Endometrial microvascular endothelial cells (primary cell): Measurements from ENCODE around the gene JUNB. TPM values are rescaled to one million over a fixed set of nuclear protein-coding genes. Genes with fewer than 3 reads are reported as not detected.

ENCODE experiments used
- in situ Hi-C: cut with HindIII; loops from 2 replicates; pipeline ENCODE4 v1.10.0; 2017; ENCODE audit warnings: low sequenced_read_pairs, low pct_unique_long_range_greater_than_20kb; ENCODE audit errors: inconsistent ontology term
- total RNA-seq: library from RNA; depleted of rRNA; stranded (reverse); fragments of >200 nt; gene quantifications from one replicate; pipeline ENCODE4 v1.2.3, GENCODE V29; 2015; ENCODE audit errors: inconsistent ontology term

Gene JUNB
- total RNA-seq, 1 donor from 2014 or later: 19.7 TPM

DNA sequence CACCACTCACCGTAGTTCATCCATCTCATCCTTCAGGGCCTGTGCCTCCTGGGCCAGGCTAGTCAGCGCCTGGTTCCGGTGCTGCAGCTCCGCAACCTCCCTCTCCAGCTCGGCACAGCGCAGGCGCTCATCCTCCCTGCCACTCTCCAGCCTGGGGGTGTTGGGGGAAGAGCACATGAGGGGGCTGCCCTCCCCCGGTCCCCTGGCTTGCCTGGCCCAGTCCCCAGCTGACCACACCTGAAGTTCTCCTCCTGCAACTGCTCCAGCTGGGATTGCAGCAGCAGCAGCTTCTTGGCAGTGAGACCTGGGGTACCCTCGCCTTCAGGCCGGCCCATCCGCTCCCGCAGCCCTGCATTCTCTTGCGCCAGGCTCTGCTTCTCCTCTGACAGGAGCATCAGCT, 20.4 kb upstream of the JUNB start:
- in situ Hi-C loops: no loop called here

DNA sequence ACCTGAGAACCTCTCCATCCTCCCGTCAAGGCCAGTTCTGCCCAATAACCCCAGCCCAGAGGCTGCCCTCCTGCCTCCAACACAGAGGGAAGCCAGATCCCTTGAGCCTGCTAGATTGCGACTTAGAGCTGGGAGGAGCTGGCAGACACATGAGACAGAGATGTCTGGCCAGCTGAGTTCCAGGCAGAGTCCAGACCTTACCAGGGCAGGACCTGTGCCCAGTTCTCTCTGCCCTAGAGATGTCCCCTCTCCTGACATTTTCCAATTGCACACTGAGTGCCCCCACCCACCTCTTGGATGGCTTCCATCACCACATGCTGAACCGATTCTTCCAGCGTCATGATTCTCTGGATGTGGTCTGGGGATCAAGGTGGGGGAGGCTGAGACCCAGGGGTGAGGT, 19.0 kb upstream of the JUNB start:
- in situ Hi-C loops: no loop called here

DNA sequence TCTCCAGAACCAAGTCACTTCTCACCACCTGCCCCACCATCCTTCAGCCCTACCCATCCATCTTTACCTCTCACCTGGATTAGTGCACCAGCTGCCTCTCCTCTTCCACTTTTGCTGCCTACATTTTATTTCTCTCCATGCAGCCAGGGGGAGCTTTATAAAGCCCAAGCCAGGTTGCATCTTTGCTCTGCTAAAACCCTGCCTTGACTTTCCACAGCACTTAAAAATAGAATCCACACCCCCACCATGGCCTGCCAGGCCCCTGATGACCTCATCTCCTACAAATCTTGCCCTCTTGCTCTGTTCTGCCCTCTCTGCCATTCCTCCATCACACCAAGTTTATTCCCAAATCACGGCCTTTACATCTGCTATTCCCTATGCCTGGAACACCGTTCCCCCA, 17.7 kb upstream of the JUNB start:
- in situ Hi-C loops: no loop called here

DNA sequence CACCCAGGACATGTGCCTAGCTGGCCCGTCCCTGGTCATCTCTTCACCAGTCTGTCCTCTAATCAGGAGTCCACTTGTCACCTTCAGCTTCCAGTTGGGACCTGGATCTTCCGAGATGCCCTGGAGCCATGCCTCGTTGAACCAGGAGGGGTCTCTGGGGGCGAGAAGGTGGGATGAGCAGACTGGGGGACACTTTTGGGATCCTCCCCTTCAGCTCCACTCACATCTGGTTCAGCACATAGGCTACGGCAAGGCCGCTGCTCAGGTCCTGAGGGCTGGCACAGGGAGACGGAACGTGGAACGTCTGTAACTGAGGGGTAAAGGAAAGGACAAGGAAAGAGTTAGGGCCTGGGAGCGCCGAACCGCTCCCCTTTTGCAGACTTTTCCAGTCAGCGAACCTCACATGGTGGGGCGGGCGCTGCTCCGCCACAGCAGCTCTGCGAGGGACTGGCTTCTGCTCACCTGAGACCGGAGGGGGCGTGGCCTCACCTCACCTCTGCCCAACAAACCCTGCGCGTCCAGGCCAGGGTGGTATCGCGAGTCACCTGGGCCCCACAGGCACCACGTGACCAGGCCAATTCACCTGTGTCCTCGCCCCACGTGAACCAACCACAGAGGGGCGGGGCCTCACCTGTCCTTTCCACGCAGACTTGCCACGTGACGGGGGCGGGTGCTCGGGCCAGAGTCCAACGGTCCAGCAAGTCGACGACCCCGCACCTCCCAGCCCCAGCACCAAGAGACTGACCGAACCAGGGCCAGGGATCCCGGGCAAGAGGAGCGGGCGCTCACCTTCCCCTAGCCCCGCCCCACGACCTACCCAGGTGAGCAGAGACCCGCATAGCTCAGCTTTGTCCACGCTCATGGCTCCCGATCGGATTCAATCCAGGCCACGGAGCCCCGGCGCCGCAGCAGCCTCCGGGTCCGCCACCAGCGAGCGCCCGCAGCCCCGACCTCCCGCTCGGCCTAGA, 16.4 kb upstream of the JUNB start, which contains the start of gene HOOK2:
Gene HOOK2 (minus strand): TSS at position 965 of the 968 bp plus-strand sequence. CDS start 103 bp downstream, at position 862.
- in situ Hi-C loops: no loop called here

DNA sequence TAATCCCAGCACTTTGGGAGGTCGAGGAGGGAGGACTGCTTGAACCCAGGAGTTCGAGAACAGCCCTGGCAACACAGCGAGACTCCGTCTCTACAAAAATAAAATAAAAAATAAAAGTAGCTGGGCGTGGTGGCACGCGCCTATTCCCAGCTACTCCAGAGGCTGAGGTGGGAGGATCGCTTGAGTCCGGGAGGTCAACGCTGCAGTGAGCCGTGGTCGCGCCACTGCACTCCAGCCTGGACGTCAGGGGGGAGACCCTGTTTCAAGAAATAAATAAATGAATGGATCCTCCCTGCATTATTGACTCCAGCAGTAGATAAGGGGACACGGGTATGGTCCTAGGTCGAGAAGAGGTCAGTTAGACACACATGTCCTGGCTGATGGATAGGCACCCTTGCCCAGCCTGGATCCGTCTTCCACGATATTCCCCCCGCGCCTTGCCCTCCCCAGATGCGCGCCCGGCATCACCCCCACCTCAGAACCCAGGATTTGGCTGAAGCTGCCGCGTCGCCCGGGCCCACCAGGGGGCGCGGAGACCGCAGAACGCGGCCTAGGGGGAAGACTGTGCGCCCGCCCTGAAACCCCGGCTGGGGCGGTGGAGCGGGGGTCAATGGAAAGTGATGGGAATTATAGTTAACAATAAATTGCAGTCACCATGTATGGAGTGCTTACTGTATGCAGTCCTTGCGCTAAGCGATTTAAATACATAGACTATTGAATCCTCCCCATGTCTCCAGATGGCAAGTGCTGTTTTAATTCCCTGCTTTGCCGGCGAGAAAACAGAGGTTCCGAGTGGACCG, 13.9 kb upstream of the JUNB start:
- in situ Hi-C loops: no loop called here

DNA sequence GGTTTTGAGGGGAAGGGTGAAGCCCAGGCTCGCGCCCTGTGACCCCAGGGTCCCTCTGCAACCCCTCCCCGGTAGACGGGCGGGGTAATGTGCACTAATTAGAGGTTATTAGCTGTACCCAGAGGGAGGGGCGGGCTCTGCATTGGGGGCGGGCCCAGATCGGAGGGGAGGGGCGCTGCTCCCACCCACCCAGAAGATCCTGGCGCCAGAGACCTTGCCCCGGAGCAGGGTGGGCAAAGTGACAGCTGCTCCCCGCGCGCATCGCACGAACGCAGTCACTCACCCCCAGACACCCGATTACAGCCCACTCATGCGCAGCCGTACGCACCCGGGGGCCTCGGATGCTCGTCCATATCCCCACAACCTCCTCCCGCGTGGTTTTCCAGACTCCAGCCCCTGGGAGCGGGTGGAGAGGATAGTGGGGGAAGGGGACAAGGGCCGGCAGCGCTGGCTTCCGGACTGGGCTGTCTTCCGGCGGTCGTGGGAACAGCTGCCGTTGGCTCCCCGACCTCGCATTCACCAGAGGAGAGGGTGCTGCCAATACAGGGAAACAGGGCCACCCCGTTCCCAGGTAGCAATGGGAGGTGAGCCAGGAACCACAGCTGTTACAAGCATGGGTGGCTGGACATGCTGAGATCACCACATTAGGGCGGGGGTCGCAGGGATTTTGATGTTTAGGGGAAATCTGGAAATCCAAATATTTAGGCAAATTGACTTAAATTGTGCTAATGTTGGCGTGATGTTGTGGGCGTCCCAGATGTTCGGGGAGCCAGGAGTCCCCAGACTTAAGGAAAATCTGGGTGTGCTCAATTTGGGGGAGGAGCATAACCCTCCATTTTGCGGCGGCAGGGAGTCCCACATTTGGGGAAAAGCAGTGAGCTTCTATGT, 13.0 kb upstream of the JUNB start:
- in situ Hi-C loops: no loop called here

DNA sequence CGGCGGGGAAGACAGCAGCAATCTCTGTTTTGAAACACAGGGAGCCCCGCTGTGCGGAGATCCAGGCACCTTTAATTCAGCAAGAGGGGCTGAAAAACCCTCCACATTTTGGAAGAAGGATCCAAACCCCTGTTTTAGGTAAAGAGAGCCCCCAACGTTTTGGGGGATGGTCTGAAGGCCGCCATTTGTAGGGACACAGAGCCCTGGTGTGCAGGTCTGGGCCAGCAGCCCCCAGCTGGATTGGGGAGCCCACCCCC, 12.5 kb upstream of the JUNB start:
- in situ Hi-C loops: no loop called here

DNA sequence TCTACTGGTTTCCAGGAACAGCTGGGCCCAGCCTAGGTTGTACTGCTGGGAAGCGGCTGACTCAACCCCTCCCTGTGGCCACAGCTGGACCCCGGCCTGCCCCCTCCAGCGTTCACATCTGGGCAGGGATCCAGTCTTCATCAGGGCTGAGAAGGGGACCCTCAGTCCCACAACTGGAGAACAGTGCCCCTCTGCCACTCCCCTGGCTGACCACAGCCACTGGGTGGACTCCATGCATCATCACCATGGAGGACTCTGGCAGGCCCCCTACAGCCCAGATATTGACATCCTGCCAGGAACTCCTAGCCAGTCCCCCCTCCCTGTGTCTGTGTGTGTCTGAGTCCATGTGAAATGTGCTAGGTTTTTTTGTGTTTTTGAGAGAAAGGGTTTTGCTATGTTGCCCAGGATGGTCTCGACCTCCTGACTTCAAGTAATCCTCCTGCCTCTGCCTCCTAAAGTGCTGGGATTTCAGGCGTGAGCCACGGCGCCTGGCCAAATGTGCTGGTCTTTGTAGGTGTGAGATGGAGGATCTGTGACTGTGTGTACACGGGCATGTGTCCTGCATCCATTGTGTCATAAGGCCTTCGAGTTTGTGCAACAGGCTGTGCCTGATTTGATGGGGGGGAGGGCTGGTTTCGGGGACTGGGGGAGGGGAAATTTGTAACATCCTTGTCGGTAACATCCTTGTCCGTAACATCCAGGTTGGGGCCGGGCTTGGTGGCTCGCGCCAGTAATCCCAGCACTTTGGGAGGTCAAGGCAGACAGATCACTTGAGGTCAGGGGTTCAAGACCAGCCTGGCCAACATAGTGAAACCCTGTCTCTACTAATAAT, 11.9 kb upstream of the JUNB start:
- in situ Hi-C loops: no loop called here

DNA sequence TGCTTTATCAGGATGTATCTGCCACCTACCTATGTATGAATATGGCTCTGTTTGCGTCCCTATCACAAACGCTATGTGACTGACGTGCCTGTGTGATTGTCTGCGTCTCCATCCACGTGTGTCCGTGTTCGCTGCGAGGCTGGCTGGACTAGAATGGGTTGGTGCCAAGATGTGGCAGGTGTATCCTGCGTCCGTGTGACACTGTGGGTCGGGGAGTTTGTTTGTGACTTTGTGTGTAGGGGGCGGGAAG, 9.2 kb upstream of the JUNB start:
- in situ Hi-C loops: no loop called here

DNA sequence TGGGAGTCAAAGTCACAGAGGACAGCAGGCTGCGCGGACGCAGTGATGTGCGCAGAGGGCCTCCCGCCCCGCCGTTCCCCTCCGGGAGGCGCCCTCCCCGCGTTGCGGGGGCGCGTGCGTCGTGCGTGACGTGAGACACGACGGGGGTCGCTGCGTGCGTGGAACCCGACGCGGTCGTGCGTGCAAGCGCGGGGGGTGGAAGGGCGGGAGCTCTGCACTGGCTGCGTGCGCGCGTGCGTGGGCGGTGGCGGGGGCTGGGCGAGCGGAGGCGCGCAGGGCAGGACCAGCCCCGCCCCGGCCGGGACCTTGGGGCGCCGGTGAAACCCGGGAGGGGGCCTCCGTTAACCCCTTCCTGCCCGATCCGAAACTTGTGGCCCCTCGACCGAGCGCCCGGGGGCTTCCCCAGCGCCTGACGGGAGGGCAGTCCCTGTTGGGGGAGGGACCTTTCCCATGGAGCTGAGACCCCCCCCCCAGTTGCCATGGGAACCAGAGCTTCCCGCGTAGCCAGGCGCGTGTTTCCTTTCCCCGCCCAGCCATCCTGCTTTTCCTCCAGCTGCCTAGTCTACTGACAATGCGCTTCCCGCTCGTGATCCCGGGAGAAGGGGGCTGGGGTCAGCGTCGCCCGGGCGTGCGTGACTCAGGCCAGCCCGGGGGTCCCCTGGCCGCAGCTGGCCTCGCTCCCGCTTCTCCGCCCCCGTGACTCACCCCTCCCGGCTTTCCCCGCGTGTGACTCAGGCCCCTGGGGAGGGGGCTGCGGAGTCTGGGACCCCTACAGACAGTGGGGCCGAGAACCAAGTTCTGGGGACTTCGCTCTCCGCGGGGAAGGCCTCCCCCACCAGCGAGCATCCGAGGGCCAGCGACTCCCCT, 8.6 kb upstream of the JUNB start:
- in situ Hi-C loops: no loop called here

DNA sequence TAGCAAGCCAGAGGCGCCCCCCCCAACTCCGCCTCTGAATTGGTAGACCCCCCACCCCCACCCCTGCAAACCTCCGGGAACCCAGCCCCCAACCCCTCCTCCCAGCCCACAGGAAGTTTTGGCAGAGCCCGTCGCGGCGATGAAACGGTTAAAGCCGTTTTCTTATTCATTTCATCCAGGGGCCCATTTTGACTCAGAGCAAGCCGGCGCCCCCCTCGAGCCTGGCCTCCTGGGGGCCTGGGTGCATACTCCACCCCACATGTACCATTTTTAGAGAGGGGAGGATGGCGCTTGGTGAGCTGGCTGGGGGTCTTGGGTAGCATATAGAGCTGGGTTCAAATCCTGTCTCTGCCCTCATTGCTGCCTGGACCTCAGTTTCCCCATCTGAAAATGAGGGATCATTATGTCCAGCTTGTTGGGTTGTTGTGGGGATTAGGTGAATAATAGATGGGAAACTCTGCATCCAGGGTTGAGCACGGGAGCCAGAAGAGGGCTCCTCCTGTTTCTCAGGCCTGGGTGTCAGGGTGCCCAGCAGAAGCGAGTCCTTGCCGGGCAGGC, 7.9 kb upstream of the JUNB start:
- in situ Hi-C loops: no loop called here

DNA sequence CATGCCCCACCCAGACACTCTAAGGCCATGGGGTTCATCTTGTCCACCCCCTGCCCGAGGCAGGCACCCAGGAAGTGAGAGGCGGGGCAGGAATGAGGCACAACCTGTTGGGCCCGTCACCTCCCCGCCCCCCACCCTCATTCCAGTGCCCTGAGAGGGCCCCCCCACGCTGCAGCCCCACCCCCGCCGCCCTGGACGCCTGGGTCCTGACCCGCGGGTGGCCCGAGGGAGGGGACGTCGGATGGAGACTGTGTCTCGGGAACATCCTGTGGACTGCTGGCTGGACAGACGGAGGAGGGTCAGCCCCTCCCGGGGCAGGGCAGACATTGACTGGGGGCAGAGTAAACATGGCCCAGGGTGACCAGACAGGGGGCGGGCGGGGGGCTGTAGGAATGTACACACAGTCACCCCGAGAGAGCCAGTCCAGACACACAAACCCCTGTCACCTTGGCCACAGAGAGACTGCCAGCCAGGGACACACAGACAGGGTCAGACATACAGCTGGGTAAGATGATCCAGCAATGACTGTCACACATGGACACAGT, 7.4 kb upstream of the JUNB start:
- in situ Hi-C loops: no loop called here

DNA sequence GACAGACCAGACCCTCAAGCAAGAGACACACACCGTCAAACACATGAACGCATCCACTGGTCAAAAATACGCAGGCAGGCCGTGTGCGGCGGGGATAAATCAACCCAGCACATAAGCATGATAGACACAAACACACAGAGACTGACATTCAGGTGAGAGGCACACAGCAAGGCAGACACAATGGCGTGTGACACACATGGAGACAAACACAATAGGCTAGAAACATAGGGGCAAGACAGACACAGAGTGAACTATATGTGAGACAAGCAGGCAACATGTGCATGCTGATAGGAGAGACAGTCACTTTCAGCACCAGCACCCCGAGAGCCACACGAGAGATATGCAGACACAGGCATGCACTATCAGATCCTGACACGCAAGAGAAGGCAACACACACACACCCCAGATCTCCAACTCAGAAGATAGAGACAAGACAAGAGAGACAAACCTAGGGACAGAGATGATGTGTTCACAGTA, 6.9 kb upstream of the JUNB start:
- in situ Hi-C loops: no loop called here

DNA sequence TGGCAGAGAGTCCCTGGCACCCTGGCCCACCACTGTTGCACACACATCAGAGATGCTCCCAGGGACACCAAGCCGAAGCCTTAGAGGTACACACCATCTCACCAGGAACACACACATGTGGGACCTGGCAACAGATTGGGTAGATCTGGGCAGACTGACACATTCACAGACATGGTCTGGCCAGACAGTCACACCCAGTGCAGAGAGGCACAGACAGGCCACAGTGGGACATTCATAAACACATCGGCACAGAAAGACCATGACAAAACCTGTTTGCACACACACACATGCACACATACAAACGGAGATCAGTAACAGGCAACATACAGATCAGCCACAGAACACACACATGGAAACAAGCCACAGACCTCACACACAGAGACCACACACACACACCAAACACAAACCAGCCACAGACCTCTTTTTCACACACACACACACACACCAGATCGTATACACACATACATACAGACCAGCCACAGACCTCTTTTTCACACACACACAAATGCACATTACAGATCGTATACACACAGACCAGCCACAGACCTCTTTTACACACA, 6.3 kb upstream of the JUNB start:
- in situ Hi-C loops: no loop called here

DNA sequence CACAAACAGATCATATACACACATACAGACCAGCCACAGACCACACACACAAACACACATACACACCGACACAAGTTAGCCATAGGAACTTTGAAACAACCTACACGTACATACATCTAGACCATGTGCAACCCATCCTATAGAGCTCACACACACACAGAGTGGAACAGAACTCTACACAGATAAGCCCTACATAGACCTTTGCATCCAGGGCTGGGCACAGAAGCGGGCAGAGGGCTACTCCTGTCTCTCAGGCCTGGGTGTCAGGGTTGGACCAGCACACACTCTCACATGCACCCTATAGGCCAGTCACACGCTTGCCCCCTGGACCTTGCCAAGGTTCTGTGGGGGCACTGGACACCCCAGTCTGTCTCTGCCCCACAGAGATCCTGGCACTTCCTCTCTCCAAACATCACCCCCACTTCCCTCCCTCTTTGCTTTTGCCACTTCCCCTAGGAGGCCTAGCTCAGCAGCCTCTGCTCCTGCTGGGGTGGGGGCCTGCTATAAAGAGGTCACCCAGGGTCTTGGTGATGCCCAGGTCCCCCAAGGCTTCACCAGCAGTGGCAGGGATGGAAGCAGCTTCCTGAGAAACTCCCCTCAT, 5.8 kb upstream of the JUNB start:
- in situ Hi-C loops: no loop called here

DNA sequence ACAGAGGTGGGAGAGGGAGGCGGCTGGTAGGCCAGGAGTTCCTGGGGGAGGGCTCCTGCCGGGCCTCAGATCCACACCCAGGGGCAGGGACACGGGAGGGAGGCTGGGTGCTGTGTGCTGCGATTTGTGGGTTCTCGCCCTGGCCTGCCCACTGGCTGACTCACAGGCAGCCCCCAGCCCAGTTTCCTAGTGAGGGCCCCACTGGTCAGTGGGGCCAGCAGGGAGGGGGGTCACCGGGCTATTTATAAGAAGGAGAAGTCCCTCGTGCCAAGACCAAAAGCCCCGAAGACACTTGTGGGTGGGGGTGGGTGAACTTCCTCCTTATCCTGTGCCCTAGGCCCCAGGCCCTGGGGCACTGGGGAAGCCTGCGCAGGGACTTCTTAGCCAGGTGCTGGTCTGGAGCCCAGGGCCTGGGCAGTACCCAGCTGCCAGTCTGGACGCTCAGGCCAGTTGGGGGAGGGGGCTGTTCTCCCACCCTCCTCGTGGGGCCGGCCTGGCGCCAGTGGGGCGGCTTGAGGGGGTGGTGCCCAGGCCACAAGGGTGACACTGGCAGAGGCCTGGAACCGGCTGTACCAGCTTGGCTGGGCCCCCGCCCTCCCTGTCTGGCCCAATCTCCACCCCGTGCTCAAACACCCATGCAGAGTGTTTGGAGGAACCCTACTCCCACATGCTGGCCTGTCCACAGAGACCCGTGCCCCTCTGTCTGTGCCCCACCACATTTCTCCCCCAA, 5.0 kb upstream of the JUNB start:
- in situ Hi-C loops: no loop called here
